RCC 7860 (cell line): Measurements from ENCODE around the gene APOA5.
"Not testable (repeated sequence)": the region's sequence is repeated elsewhere in the genome, so short reads cannot be mapped to it uniquely, and the experiment has no call there.

Experiments used
- DNase-seq: peaks from one replicate; pipeline ENCODE4 v3.0.0-alpha.2; 2015; ENCODE audit warnings: low spot score
- FAIRE-seq: peaks from 2 replicates; lab custom pipeline; 2012; peaks lifted over from hg19 to GRCh38; lab: Jason Lieb, UNC

APOA5 gene

DNA sequence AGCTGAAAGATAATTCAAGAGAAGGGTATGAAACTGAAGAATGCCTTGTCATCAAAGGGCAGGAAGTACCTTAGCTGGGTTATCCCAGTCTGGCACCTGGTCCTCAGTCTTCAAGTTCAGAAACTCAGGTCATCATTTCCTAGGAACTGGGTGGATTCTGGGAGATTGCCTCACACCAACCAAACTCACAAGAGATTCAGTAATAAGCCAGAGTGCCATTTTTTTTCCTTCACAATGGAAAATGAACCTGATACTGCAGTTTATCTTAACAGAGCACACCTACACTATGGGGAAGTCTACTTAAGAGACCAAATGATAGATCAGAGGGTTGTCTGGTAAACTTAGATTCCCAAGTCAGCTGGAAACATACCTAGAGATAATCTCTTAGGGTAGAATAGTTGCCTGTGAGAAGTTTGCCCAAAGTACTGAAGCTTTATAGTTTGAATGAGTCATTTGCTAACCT lies 15.1 kb downstream of the APOA5 start:
- DNase-seq, result no peak
- FAIRE-seq, result no peak

- FAIRE-seq, result no peak
- DNase-seq, result no peak
These were observed 15.7 kb downstream of the APOA5 start for GRCh38 chr11:116775975-116776374.

DNA sequence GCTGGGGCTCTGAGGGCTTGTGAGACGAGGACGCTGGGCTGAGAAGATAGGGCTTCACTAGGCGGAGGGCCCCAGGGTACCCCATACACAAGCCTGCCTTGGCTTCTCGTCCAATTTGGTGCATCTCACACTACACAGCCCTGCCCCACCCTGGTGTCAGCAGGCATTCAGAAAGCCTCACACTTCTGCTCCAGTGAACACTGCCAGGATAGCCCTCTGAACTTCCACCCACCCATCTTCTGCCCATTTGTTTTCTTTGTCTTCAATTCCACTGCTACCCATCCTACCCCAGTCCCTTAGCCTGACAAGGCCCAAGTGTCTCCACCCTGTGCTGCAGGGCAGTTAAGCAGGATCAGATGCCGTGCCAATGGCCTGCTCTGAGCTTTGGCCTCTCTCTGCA lies 17.0 kb downstream of the APOA5 start:
- DNase-seq (no peak), FAIRE-seq (no peak)

DNA sequence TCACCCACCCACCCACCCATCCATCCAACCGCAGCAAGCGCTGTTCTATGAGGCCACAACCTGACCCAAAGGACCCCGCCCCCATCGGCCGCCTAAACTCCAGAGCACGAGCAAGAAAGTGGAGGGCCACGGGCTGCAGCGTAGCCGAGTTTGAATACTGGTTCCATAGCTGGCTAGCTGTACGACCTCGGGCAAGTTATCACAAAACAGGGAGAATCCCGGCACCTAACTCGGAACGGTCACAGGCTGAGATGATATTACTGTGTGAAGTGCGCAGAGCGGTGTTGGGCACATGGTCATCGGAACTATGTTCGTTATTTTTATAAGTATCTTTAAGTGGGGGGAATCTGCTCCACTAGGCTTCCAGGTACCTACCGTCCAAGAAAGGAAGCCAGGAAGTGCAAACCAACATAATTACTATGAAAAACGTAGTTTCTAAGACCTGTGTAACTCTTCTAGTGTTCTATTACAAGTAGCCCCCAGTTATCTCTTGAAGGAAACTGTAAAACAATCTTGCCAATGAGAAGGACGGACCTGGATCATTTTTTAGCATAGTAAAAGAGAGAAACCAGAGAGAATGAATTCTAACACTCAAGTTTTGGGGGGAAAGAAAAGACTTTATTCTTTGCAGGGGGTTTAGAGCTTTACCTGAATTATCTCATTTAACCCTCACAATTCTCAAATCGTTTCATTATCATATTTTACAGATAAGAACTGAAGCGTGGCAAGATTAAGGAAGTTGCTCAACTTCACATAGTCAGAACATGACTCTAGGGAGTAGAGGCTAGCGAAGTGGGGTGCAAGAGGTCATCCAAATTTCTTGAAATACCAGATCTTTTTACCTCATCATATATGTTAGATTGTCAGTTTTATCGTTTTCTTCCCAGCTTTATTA lies 18.2 kb downstream of the APOA5 start:
- FAIRE-seq, result no peak

GRCh38 chr11:116772443-116773202 lies 19.1 kb downstream of the APOA5 start, which contains the start of gene BUD13:
TSS of gene BUD13 (minus strand) at chr11:116772987. CDS start at chr11:116772964, 23 bp downstream.
- no peak for FAIRE-seq
- DNase-seq, result peak; percentile 65

More for the DNA sequence above, 18.2 kb downstream of the APOA5 start:
- no peak for DNase-seq

DNA sequence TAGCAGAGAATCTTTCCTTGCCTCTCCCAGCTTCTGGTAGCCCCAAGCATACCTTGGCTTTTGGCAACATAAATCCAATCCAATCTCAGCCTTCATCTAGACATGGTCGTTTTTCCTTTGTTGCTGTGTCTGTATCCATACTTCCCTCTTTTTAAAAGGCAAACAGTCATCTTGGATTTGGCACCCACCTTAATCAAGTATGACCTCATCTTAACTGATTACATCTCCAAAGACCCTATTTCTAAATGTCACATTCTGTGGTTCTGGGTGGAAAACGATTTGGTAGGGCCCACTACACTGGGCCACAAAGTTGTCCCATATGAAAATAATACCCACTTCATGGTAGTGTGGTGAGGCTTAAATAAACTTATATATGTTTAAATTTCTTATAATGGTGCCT lies 19.7 kb downstream of the APOA5 start:
- DNase-seq, result no peak
- no peak for FAIRE-seq

GRCh38 chr11:116762132-116762531 lies 29.5 kb downstream of the APOA5 start:
- FAIRE-seq, result no peak

DNA sequence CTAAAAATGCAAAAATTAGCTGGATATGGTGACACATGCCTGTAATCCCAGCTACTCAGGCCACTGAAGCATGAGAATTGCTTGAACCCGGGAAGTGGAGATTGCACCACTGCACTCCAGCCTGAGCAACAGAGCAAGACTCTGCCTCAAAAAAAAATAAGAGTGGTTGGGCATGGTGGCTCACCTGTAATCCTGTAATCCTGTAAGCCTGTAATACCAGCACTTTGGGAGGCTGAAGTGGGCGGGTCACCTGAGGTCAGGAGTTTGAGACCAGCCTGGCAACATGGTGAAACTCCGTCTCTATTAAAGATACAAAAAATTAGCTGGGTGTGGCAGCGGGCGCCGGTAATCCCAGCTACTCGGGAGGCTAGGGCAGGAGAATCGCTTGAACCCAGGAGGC lies 35.6 kb downstream of the APOA5 start:
- not testable (repeated sequence) for DNase-seq, FAIRE-seq

More at GRCh38 chr11:116762132-116762531, 29.5 kb downstream of the APOA5 start:
- DNase-seq, result no peak

DNA sequence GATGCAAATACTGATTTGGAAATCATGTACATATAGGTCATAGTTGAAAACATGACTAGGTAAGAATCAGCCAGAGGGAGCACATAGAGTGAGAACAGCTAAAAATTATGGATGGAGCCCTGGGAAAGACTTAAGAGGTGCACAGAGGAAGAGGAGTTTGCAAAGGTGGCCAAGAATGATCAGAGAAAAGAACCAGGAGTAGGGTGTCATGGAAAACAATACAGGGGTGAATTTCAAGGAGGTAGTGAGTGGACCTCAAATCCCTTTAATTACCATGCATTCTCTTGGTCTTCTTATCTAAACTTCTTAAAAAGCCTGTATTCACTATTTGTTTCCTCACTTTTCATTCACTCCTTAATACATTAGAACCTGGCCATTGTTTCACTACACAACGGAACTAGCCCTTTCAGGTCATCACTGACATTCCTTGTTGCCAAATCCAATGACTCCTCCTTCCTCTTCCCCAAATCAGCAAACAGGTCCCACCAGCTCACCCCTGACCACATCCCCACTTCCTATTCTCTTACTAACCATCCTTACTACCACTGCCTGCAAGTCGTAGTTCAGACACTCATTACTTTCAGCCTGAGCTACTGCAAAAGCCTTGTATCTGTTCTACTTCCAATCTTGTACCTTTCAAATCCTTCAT lies 41.5 kb downstream of the APOA5 start:
- no peak for FAIRE-seq

GRCh38 chr11:116742104-116742503 lies 49.6 kb downstream of the APOA5 start:
- FAIRE-seq (no peak), DNase-seq (no peak)

More for the DNA sequence above, 41.5 kb downstream of the APOA5 start:
- DNase-seq, result no peak

DNA sequence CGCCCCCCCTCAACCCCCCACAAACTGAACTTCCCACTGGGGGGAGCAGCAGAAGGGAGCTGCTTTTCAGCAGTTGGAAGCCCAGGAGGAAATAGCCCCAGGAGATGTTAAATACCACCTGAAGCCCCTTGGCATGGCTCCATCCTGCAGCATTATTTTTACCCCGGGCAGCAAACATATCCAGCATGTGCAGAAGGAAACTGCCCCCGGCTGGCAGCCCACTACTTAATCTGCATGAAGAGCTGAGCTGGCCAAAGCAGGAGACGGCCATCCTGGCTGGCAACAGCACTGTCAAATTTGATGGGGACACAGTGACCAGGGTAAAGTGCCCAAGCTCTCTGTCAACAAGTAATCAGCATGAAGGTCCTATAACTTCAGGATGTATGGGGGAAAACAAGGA lies 50.9 kb downstream of the APOA5 start:
- FAIRE-seq, result no peak
- DNase-seq, result no peak
